ENCODE measurements around the gene UGT3A2.

- TF ChIP-seq CTCF (IDR thresholded peaks at IDR 0.05), result no peak
- TF ChIP-seq POLR2A (IDR thresholded peaks at IDR 0.05), result no peak
These were observed 59.3 kb downstream of the UGT3A2 start for GRCh38 chr5:36007366-36007765.

Data from Peyer's patch (tissue), 4 donors.